ENCODE data around the gene PACSIN2.
"Not testable (repeated sequence)": the region's sequence is repeated elsewhere in the genome, so short reads cannot be mapped to it uniquely, and the experiment has no call there.

Gene PACSIN2

GRCh38 chr22:42963231-42963595 lies 51.7 kb downstream of the PACSIN2 start:
- DNase-seq = no peak

GRCh38 chr22:42962295-42963230 lies 52.4 kb downstream of the PACSIN2 start:
- DNase-seq = no peak

GRCh38 chr22:42961810-42962209 lies 53.1 kb downstream of the PACSIN2 start:
- no peak for DNase-seq

GRCh38 chr22:42961400-42961690 lies 53.6 kb downstream of the PACSIN2 start:
- DNase-seq = not testable (repeated sequence)

- DNase-seq = no peak
These were observed 54.2 kb downstream of the PACSIN2 start for GRCh38 chr22:42960531-42961399.

GRCh38 chr22:42959576-42960509 lies 55.1 kb downstream of the PACSIN2 start:
- peak; percentile 32 for DNase-seq

- peak; percentile 65 for DNase-seq
These were observed 56.0 kb downstream of the PACSIN2 start for GRCh38 chr22:42958937-42959336.

- peak; percentile 45 for DNase-seq
These were observed 57.0 kb downstream of the PACSIN2 start for GRCh38 chr22:42957958-42958357.

- DNase-seq = peak; percentile 18
These were observed 57.4 kb downstream of the PACSIN2 start for GRCh38 chr22:42957544-42957943.

GRCh38 chr22:42955848-42956247 lies 59.1 kb downstream of the PACSIN2 start:
- no peak for DNase-seq

- DNase-seq = no peak
These were observed 59.8 kb downstream of the PACSIN2 start for GRCh38 chr22:42955087-42955635.

- DNase-seq = not testable (repeated sequence)
These were observed 61.2 kb downstream of the PACSIN2 start for GRCh38 chr22:42953751-42954150.

- no peak for DNase-seq
These were observed 63.7 kb downstream of the PACSIN2 start for GRCh38 chr22:42951093-42951710.

- no peak for DNase-seq
These were observed 64.7 kb downstream of the PACSIN2 start for GRCh38 chr22:42950281-42950680.

GRCh38 chr22:42949159-42949558 lies 65.8 kb downstream of the PACSIN2 start:
- peak; percentile 26 for DNase-seq

GRCh38 chr22:42948294-42948693 lies 66.7 kb downstream of the PACSIN2 start:
- DNase-seq = no peak

GRCh38 chr22:42947211-42947990 lies 67.5 kb downstream of the PACSIN2 start:
- peak; percentile 88 for DNase-seq

- peak; percentile 94 for DNase-seq
These were observed 68.3 kb downstream of the PACSIN2 start for GRCh38 chr22:42946546-42947198.

- DNase-seq = no peak
These were observed 69.2 kb downstream of the PACSIN2 start for GRCh38 chr22:42945736-42946135.

- no peak for DNase-seq
These were observed 69.9 kb downstream of the PACSIN2 start for GRCh38 chr22:42945027-42945426.

- no peak for DNase-seq
These were observed 70.5 kb downstream of the PACSIN2 start for GRCh38 chr22:42944409-42944808.
